ENCODE results near the gene MGMT. TPM values are rescaled to one million over a fixed set of nuclear protein-coding genes. Genes with fewer than 3 reads are reported as not detected.

MGMT gene
- total RNA-seq, 4 donors from 2014 or later, result 25.6 to 32.2 (median 29.5) TPM

DNA sequence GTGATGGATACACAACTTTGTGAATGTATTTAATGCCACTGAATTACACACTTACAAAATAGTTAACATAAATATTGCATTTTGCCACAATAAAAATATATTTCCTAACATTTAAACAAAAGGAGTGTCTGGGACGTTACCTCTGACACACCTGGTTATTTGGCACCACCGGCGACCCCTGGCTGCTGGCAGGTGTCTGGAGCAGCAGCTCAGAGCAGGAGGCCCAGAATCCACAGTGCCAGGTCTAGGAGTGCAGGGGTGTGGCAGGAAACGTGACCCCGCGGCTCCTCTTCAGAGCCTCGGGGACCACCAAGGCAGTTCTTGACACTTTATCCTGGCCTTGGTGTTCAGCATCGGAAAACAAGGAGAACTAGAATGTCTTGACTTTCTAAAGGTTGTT is 46.3 kb downstream of the MGMT start:
- Histone ChIP-seq H3K4me3 (no peak overlapping the region), H3K36me3 (no peaks in the 10 kb centered on the region), H3K9me3 (no peaks in the 10 kb centered on the region), H3K4me1 (no peaks in the 10 kb centered on the region), H3K27ac (no peak overlapping the region), H3K27me3 (no peaks in the 10 kb centered on the region)
- no peak for DNase-seq (ENCODE audit: low spot score in 2 of 2)
- TF ChIP-seq POLR2AphosphoS5 (IDR thresholded peaks at IDR 0.05) (no peak), CTCF (IDR thresholded peaks at IDR 0.05) (no peak), EP300 (IDR thresholded peaks at IDR 0.05) (no peak), POLR2A (IDR thresholded peaks at IDR 0.05) (no peak)
- WGBS, result 64% methylated on average over 8 of the region's 8 CpGs

DNA sequence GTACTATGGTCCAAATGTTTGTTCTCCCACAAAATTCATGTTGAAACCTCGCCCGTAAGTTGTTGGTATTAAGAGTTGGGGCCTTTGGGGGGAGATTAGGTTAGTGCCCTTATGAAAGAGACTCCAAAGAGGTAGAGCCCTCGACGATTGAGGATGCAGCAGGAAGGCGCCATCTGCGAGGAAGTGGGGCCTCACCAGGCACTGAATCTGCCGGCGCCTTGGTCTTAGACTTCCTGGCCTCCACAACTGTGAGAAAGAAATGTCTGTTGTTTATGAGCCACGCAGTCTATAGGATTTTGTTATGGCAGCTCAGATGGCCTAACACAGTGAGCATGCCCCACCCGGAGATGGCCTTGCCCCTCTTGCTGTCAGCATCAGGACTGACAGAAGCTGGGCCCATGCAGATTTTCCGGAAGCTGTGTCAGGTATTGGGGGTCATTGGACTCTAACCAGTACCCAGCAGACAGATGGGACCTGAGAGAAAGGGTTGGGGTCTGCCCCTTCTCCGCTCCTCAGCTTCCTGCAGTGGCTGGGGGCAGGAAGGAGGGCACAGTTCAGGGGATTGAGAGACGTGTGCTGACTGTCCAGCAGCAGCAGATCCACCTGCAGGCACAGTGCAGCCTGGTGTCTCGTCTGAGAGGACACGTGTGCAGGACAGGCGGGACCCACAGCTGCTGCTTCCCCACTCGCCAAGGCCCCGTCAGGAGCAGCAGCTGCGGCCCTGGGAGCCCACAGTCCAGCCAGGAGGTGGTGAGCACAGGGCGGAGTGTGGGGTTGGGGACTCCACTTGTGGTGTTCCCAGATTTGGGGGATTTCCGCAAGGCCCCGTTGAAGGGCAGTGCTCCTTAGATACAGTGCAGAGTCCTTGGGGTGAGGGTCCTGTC is 47.8 kb downstream of the MGMT start:
- WGBS, result 89% methylated on average over 20 of the region's 22 CpGs
- Histone ChIP-seq H3K4me1 (no peaks in the 10 kb centered on the region), H3K27me3 (no peaks in the 10 kb centered on the region), H3K9me3 (no peaks in the 10 kb centered on the region), H3K27ac (no peak overlapping the region), H3K4me3 (no peak overlapping the region), H3K36me3 (no peaks in the 10 kb centered on the region)
- TF ChIP-seq POLR2AphosphoS5 (IDR thresholded peaks at IDR 0.05) (no peak), EP300 (IDR thresholded peaks at IDR 0.05) (no peak), CTCF (IDR thresholded peaks at IDR 0.05) (no peak), POLR2A (IDR thresholded peaks at IDR 0.05) (no peak)
- no peak for DNase-seq (ENCODE audit: low spot score in 2 of 2)

DNA sequence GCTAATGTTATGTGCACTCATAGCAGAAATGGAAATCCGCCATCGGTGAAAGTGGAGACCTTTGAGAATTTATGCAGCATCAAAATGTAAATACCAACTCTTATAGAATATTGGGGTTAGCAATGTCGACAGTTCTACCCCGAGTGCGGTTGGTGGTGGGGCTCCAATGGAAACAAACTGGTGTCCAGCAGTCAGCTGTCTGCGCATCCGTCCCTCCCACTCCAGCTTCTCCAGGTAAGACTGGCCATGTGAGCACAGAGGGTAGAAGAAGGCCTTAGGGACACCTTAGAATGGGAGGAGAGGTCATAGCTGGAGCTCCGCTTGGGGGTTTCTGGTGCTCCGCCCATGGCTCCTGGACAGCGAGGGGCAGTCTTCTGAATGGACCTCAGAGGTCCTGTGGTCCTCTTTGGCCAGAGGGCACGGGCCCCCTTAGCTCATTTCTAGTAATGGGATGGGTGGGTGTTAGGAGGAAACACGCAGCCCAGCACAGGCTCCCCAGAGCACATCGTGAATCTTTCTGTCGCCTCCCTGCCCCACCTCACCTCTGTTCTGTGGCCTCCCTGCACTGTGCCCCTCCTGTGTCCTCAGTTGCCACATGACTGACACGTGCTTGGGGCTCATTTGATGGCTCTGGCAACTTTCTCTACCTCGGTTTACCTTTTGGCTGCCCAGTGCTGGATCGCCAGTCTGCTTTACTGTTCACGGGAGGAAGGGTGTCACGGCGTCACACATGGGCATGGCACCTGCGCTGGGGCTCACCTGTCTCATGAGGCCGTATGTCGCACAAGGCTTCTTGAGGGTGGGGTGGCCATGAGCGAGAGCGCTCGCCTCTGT is 50.0 kb downstream of the MGMT start:
- no peak for DNase-seq (ENCODE audit: low spot score in 2 of 2)
- WGBS, result 87% methylated on average over 26 of the region's 26 CpGs
- TF ChIP-seq POLR2AphosphoS5 (IDR thresholded peaks at IDR 0.05) (no peak), POLR2A (IDR thresholded peaks at IDR 0.05) (no peak), CTCF (IDR thresholded peaks at IDR 0.05) (no peak), EP300 (IDR thresholded peaks at IDR 0.05) (no peak)
- Histone ChIP-seq H3K4me1 (no peaks in the 10 kb centered on the region), H3K9me3 (no peaks in the 10 kb centered on the region), H3K27me3 (no peaks in the 10 kb centered on the region), H3K36me3 (no peaks in the 10 kb centered on the region), H3K27ac (no peak overlapping the region), H3K4me3 (no peak overlapping the region)

GRCh38 chr10:129517680-129518057 is 50.6 kb downstream of the MGMT start:
- no peak for DNase-seq (ENCODE audit: low spot score in 2 of 2)
- Histone ChIP-seq H3K27me3 (no peaks in the 10 kb centered on the region), H3K4me3 (no peak overlapping the region), H3K9me3 (no peaks in the 10 kb centered on the region), H3K36me3 (no peaks in the 10 kb centered on the region), H3K27ac (no peak overlapping the region), H3K4me1 (no peaks in the 10 kb centered on the region)
- TF ChIP-seq CTCF (IDR thresholded peaks at IDR 0.05) (no peak), POLR2AphosphoS5 (IDR thresholded peaks at IDR 0.05) (no peak), POLR2A (IDR thresholded peaks at IDR 0.05) (no peak), EP300 (IDR thresholded peaks at IDR 0.05) (no peak)
- 89% methylated on average over 10 of the region's 10 CpGs for WGBS

DNA sequence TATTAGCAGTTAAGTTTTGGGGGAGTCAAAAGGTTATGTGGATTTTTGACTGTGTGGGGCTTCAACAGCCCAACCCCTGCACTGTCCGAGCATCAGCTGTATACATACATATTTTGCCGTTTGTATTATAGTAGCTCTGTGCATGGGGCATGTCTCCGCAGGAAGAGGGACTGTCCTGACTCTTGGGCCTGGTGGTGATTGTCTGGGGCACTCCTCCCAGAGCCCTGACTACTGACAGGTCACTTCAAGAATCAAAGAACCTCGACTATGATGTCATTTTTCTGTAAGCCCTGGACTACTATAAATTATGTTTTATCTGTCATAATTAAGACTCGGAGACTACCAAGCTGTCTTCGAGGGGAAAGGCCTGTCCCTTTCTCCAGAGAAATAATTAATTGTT is 51.8 kb downstream of the MGMT start:
- Histone ChIP-seq H3K27ac (no peak overlapping the region), H3K4me1 (no peaks in the 10 kb centered on the region), H3K36me3 (no peaks in the 10 kb centered on the region), H3K4me3 (no peak overlapping the region), H3K9me3 (no peaks in the 10 kb centered on the region), H3K27me3 (no peaks in the 10 kb centered on the region)
- WGBS, result 62% methylated on average over 6 of the region's 6 CpGs
- no peak for TF ChIP-seq CTCF (IDR thresholded peaks at IDR 0.05)
- no peak for DNase-seq (ENCODE audit: low spot score in 2 of 2)
